NCI-H2171 treated with DMSO at 0.1 percent for 48 hours (cell line): ENCODE results near the gene ISOC1.

Source experiments
- DNase-seq: peaks from one replicate; lab custom pipeline; 2025; lab: John Stamatoyannopoulos, UW

The ISOC1 gene

GRCh38 chr5:129125819-129126218 lies 31.3 kb downstream of the ISOC1 start:
- no peak for DNase-seq

- DNase-seq, result no peak
These were observed 39.0 kb downstream of the ISOC1 start for GRCh38 chr5:129133553-129133952.

GRCh38 chr5:129135633-129136032 lies 41.1 kb downstream of the ISOC1 start:
- no peak for DNase-seq

GRCh38 chr5:129137637-129138036 lies 43.1 kb downstream of the ISOC1 start:
- DNase-seq, result no peak

GRCh38 chr5:129141078-129141477 lies 46.5 kb downstream of the ISOC1 start:
- DNase-seq, result no peak

GRCh38 chr5:129141696-129142095 lies 47.1 kb downstream of the ISOC1 start:
- DNase-seq, result no peak

GRCh38 chr5:129155876-129156275 lies 61.3 kb downstream of the ISOC1 start:
- no peak for DNase-seq

- DNase-seq, result no peak
These were observed 67.3 kb downstream of the ISOC1 start for GRCh38 chr5:129161830-129162229.
